Measurements from ENCODE around the gene NSUN7. TPM values are rescaled to one million over a fixed set of nuclear protein-coding genes. Genes with fewer than 3 reads are reported as not detected.

Gene NSUN7
- total and polyA plus RNA-seq, 9 of the 15 experiments (the other 6 are each of a cell fraction or from before 2014, with no cell fraction given), result not detected

DNA sequence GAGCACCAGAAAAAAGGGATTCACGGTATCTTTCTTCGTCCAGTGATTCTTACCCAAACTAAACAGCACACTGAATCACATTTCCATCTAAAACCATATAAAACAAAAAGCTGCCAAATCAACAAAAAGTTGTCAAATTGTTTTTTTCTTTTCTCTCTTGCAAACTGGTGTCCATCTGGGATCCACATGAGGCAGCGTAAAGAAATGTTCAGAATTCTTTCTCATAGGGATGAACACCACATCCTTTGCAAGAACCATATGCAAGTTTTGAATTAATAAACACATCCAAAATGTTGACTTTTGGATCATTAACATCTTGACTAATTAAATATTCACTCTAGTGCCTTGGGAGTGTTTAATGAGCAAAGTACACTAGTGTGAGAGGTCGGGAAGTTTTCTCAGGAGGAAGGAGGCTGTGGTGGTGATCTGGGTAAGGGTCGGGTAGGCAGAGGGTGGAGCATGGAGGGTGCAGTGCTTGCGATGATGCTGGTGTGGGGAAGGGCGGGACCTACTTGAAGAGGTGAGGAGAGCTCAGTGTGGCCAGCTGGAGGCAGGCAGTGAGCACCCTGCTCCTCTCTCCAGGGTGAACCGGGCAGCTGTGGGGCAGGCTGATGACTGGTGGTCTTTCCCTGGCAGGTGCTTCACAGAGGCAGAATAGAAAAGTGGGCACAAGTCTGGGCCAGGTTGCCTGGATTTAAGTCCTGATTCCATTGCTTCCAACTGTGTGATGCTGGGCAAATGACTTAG lies 72.8 kb downstream of the NSUN7 start:
- Histone ChIP-seq H3K36me3 (ENCODE audit: control insufficient read depth, insufficient read depth, low read length) (no peaks in the 10 kb centered on the region), H2AFZ (ENCODE audit: low read depth, low read length) (no peak overlapping the region), H3K9ac (ENCODE audit: insufficient read depth in 1 of 2, low read depth in 2 of 2, low read length in 2 of 2) (no peak overlapping the region), H4K20me1 (replicated peaks; ENCODE audit: control insufficient read depth, insufficient read depth, low read length) (no peaks in the 10 kb centered on the region), H3K27ac (ENCODE audit: extremely low read depth, low read depth, low read length) (no peak overlapping the region; the same call in 2 of the 3 replicates), H3K9me3 (replicated peaks; ENCODE audit: control insufficient read depth, insufficient read depth, low read depth, low read length) (no peaks in the 10 kb centered on the region), H3K4me1 (replicated peaks in 1 of 2; ENCODE audit: control insufficient read depth in 2 of 2, insufficient read depth in 2 of 2, low read length in 2 of 2) (no peaks in the 10 kb centered on the region), H3K4me2 (ENCODE audit: insufficient read depth, low read length) (no peak overlapping the region), H3K4me3 (no peak overlapping the region), H3K9me1 (ENCODE audit: control insufficient read depth, insufficient read depth, low read length) (no peaks in the 10 kb centered on the region), H3K79me2 (ENCODE audit: control insufficient read depth, insufficient read depth, low read length) (no peaks in the 10 kb centered on the region), H3K27me3 (ENCODE audit: control insufficient read depth in 2 of 2, insufficient read depth in 2 of 2, low read length in 2 of 2) (peaks cover 18 to 44% of the 10 kb centered on the region in 2 experiments; a peak in 4 of 5 replicates)
- ChIA-PET POLR2A (no interaction called here), CTCF (ENCODE audit: low intra/inter-chr PET ratio) (no interaction called here)
- intact Hi-C loops (cut with micrococcal nuclease) (no loop called here), in situ Hi-C loops (cut with MboI) (no loop called here)
- BruUV-seq (replicated peaks), result no TSS peak
- FAIRE-seq (no peak), ATAC-seq (no peak), DNase-seq (ENCODE audit: extremely low read depth in 1 of 4, low spot score in 3 of 4) (no peak)
- WGBS (ENCODE audit: insufficient coverage, low coverage, missing lambda C conversion rate), result 2% methylated on average over 7 of the region's 8 CpGs
- TF ChIP-seq, protein P1, sequence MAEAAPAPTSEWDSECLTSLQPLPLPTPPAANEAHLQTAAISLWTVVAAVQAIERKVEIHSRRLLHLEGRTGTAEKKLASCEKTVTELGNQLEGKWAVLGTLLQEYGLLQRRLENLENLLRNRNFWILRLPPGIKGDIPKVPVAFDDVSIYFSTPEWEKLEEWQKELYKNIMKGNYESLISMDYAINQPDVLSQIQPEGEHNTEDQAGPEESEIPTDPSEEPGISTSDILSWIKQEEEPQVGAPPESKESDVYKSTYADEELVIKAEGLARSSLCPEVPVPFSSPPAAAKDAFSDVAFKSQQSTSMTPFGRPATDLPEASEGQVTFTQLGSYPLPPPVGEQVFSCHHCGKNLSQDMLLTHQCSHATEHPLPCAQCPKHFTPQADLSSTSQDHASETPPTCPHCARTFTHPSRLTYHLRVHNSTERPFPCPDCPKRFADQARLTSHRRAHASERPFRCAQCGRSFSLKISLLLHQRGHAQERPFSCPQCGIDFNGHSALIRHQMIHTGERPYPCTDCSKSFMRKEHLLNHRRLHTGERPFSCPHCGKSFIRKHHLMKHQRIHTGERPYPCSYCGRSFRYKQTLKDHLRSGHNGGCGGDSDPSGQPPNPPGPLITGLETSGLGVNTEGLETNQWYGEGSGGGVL (CRISPR knock-in tag; IDR thresholded peaks at IDR 0.05), result no peak
- no peak for TF ChIP-seq ZBTB8A (IDR thresholded peaks at IDR 0.05; ENCODE audit: partially characterized antibody)
- no peak for TF ChIP-seq DDX20 (tag; IDR thresholded peaks at IDR 0.05; ENCODE audit: low read depth)
- TF ChIP-seq ZBTB1 (CRISPR knock-in tag; IDR thresholded peaks at IDR 0.05; ENCODE audit: borderline replicate concordance, low read depth), result no peak
- TF ChIP-seq, protein P2, sequence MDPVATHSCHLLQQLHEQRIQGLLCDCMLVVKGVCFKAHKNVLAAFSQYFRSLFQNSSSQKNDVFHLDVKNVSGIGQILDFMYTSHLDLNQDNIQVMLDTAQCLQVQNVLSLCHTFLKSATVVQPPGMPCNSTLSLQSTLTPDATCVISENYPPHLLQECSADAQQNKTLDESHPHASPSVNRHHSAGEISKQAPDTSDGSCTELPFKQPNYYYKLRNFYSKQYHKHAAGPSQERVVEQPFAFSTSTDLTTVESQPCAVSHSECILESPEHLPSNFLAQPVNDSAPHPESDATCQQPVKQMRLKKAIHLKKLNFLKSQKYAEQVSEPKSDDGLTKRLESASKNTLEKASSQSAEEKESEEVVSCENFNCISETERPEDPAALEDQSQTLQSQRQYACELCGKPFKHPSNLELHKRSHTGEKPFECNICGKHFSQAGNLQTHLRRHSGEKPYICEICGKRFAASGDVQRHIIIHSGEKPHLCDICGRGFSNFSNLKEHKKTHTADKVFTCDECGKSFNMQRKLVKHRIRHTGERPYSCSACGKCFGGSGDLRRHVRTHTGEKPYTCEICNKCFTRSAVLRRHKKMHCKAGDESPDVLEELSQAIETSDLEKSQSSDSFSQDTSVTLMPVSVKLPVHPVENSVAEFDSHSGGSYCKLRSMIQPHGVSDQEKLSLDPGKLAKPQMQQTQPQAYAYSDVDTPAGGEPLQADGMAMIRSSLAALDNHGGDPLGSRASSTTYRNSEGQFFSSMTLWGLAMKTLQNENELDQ (CRISPR knock-in tag; IDR thresholded peaks at IDR 0.05; ENCODE audit: borderline replicate concordance), result no peak
- TF ChIP-seq SP2 (IDR thresholded peaks at IDR 0.05; ENCODE audit: extremely low read depth, low read depth, low read length, poor library complexity, severe bottlenecking), result no peak
- no peak for TF ChIP-seq SAFB2 (IDR thresholded peaks at IDR 0.05; ENCODE audit: borderline replicate concordance, low read depth, low read length, severe bottlenecking)
- TF ChIP-seq HSF4 (CRISPR knock-in tag; IDR thresholded peaks at IDR 0.05; ENCODE audit: borderline replicate concordance), result no peak
- TF ChIP-seq MCM5 (IDR thresholded peaks at IDR 0.05; ENCODE audit: low read depth), result no peak
- TF ChIP-seq TBL1XR1 (IDR thresholded peaks at IDR 0.05; ENCODE audit: low read length in 2 of 2), result no peak
- TF ChIP-seq ZNF830 (CRISPR knock-in tag; IDR thresholded peaks at IDR 0.05), result no peak
- TF ChIP-seq SIN3B (IDR thresholded peaks at IDR 0.05; ENCODE audit: low read depth), result no peak

Data from K562 (cell line).